ENCODE data around the gene FBXO4.
A peak's percentile ranks its signal among the peaks of the same experiment; 100 is the strongest.
"Not testable (repeated sequence)": the region's sequence is repeated elsewhere in the genome, so short reads cannot be mapped to it uniquely, and the experiment has no call there.

The FBXO4 gene

DNA sequence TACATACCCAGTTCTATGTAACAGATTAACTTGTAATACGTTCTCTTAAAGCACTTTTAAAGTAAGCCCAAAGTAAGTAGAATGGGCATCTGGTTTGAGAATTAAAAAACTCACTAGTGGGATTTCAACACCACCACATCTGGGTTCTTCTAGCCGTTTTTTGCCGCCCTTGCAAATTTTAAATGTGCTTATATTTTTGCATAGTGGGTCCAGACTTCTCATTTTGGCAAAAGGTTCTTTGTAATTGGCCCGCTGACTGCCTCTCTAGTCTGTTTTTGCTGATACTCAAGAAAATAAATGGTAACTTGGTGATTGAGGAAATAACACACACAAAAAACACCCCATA lies 582 bp upstream of the FBXO4 start:
- no peak overlapping the region for H3K27ac ChIP-seq (ENCODE audit: low read depth, low read length, severe bottlenecking)
- WGBS, 2 experiments (ENCODE audit: insufficient coverage in 2 of 2): no CpG with 5 or more reads among the region's 4 CpGs

GRCh38 chr5:41925555-41925951 lies 472 bp downstream of the FBXO4 start:
- H3K4me1 ChIP-seq (ENCODE audit: control insufficient read depth, insufficient read depth, low read length, poor library complexity, severe bottlenecking): no peaks in the 10 kb centered on the region
- H3K36me3 ChIP-seq (ENCODE audit: control insufficient read depth, insufficient read depth, low read length): peaks cover 10% of the 10 kb centered on the region
- H3K4me3 ChIP-seq (ENCODE audit: extremely low read depth, insufficient read depth, low read length, poor library complexity, severe bottlenecking): peak overlapping the region; percentile 28
- H3K27ac ChIP-seq (ENCODE audit: low read depth, low read length, severe bottlenecking): no peak overlapping the region
- H3K9me3 ChIP-seq (ENCODE audit: control insufficient read depth, low read length): no peaks in the 10 kb centered on the region
- 79 to 89% methylated on average over 13 to 18 of the region's 18 CpGs for WGBS, 2 experiments (ENCODE audit: insufficient coverage in 2 of 2)

More for the DNA sequence above, 582 bp upstream of the FBXO4 start:
- H3K4me1 ChIP-seq (ENCODE audit: control insufficient read depth, insufficient read depth, low read length, poor library complexity, severe bottlenecking): no peaks in the 10 kb centered on the region
- no peak overlapping the region for H3K4me3 ChIP-seq (ENCODE audit: extremely low read depth, insufficient read depth, low read length, poor library complexity, severe bottlenecking)
- peaks cover 20% of the 10 kb centered on the region for H3K36me3 ChIP-seq (ENCODE audit: control insufficient read depth, insufficient read depth, low read length)
- H3K9me3 ChIP-seq (ENCODE audit: control insufficient read depth, low read length): no peaks in the 10 kb centered on the region

DNA sequence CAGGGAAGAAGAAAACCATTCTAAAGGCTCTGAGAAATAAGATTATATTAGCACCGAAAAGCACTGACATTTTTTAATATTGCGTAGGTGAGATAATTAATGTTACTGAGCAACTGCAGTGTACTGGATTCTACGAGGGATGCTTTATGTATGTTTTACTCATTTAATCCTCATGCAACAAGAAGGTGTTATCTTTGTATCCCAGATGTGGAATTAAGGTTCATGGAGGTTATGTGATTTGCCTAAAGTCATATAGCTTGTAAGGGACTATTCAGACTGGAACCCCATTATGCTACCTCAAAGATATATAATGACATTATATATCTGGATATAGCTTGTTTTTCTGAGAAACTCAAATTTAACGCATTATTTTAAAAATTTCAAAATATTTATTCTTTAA lies 2.5 kb downstream of the FBXO4 start:
- Histone ChIP-seq H3K4me1 (ENCODE audit: control insufficient read depth, insufficient read depth, low read length, poor library complexity, severe bottlenecking) (no peaks in the 10 kb centered on the region), H3K36me3 (ENCODE audit: control insufficient read depth, insufficient read depth, low read length) (peaks cover 8% of the 10 kb centered on the region), H3K9me3 (ENCODE audit: control insufficient read depth, low read length) (no peaks in the 10 kb centered on the region), H3K27ac (ENCODE audit: low read depth, low read length, severe bottlenecking) (no peak overlapping the region), H3K4me3 (ENCODE audit: extremely low read depth, insufficient read depth, low read length, poor library complexity, severe bottlenecking) (no peak overlapping the region)
- WGBS, 2 experiments (ENCODE audit: insufficient coverage in 2 of 2): 90 to 100% methylated on average over 1 to 3 of the region's 4 CpGs

DNA sequence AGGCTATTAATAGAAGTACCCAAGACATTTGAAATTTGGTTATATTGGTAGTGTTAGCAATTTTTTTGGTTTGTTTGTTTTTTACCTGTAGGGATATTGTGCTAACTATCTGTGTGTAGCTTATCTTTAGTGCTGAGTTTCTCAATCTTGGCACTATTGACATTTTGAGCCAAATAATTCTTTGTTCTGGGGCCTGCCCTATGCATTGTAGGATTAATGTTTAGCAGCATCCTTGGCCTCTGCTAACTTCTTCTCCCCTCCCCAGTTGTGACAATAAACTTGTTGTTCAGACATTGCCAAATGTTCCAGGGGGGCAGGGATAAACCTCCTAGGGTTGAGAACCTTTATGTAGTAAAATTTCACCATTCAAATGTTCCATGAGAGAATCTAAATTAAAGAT lies 4.0 kb downstream of the FBXO4 start:
- no peaks in the 10 kb centered on the region for H3K36me3 ChIP-seq (ENCODE audit: control insufficient read depth, insufficient read depth, low read length)

GRCh38 chr5:41932770-41933169 lies 7.7 kb downstream of the FBXO4 start:
- Histone ChIP-seq H3K36me3 (ENCODE audit: control insufficient read depth, insufficient read depth, low read length) (no peaks in the 10 kb centered on the region), H3K4me1 (ENCODE audit: control insufficient read depth, insufficient read depth, low read length, poor library complexity, severe bottlenecking) (no peaks in the 10 kb centered on the region), H3K9me3 (ENCODE audit: control insufficient read depth, low read length) (no peaks in the 10 kb centered on the region), H3K4me3 (ENCODE audit: extremely low read depth, insufficient read depth, low read length, poor library complexity, severe bottlenecking) (no peak overlapping the region), H3K27ac (ENCODE audit: low read depth, low read length, severe bottlenecking) (no peak overlapping the region)
- no CpG with 5 or more reads among the region's 2 CpGs for WGBS, 2 experiments (ENCODE audit: insufficient coverage in 2 of 2)

More for the DNA sequence above, 4.0 kb downstream of the FBXO4 start:
- H3K4me1 ChIP-seq (ENCODE audit: control insufficient read depth, insufficient read depth, low read length, poor library complexity, severe bottlenecking): no peaks in the 10 kb centered on the region
- no peak overlapping the region for H3K27ac ChIP-seq (ENCODE audit: low read depth, low read length, severe bottlenecking)
- H3K4me3 ChIP-seq (ENCODE audit: extremely low read depth, insufficient read depth, low read length, poor library complexity, severe bottlenecking): no peak overlapping the region
- no peaks in the 10 kb centered on the region for H3K9me3 ChIP-seq (ENCODE audit: control insufficient read depth, low read length)

DNA sequence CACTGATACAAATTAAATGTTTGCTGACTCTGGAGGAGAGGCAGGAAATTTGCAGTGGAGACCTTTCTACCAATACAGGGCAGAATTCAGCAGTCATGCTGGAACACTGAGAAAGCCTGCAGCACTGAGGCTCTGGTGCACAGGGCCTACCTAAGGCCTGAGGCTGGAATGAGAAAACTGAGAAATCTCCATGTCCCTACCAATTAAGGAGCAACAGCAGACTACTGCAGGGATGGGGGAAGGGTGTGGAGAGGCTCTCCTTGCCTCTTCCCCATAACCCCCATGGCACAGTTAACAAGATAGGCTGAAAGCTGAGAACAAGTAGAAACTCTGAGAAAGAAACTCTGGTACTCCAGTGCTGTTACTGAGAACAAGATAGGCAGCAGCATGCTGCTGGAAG lies 10.5 kb downstream of the FBXO4 start:
- Histone ChIP-seq H3K4me3 (ENCODE audit: extremely low read depth, insufficient read depth, low read length, poor library complexity, severe bottlenecking) (no peak overlapping the region), H3K27ac (ENCODE audit: low read depth, low read length, severe bottlenecking) (no peak overlapping the region), H3K36me3 (ENCODE audit: control insufficient read depth, insufficient read depth, low read length) (no peaks in the 10 kb centered on the region), H3K9me3 (ENCODE audit: control insufficient read depth, low read length) (no peaks in the 10 kb centered on the region), H3K4me1 (ENCODE audit: control insufficient read depth, insufficient read depth, low read length, poor library complexity, severe bottlenecking) (no peaks in the 10 kb centered on the region)

- H3K9me3 ChIP-seq (ENCODE audit: control insufficient read depth, low read length): no peaks in the 10 kb centered on the region
- WGBS, 2 experiments (ENCODE audit: insufficient coverage in 2 of 2): 100% methylated on average over 1 of the region's 1 CpG; no CpG with 5 or more reads in 1 of the 2 experiments
Observed at GRCh38 chr5:41940641-41941040, 15.6 kb downstream of the FBXO4 start.

DNA sequence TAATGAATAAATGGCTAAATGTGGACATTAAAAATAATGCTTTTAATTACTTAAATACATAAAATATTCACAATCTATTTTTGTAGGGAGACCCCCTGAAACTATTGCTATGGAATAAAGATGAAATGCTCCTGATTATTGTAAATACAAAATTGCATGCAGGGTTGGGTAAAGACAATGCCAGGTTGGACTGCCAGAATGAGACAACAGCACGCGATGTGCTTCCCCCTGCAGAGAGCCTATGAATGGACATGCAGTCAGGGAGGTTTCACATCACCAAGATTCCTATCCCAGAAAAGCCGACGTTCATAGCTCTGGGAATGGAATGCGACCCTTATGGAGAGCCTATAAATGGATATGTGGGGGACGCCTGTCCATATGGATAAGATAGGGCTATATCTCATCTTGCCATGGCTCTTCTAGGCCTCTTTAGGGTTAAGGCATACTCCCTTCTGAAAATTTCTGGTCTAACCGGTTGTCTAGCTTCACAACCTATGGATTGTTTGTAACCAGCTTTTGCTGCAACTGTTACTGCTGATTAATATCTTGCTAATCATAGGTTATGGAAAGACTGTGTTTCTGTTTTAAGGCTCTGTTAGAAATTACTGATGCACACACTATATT lies 20.4 kb downstream of the FBXO4 start:
- not testable (repeated sequence) for H3K36me3 ChIP-seq (ENCODE audit: control insufficient read depth, insufficient read depth, low read length)
- WGBS, 2 experiments (ENCODE audit: insufficient coverage in 2 of 2): 73 to 80% methylated on average over 1 to 4 of the region's 7 CpGs

More at GRCh38 chr5:41940641-41941040, 15.6 kb downstream of the FBXO4 start:
- Histone ChIP-seq H3K4me1 (ENCODE audit: control insufficient read depth, insufficient read depth, low read length, poor library complexity, severe bottlenecking) (no peaks in the 10 kb centered on the region), H3K36me3 (ENCODE audit: control insufficient read depth, insufficient read depth, low read length) (no peaks in the 10 kb centered on the region), H3K27ac (ENCODE audit: low read depth, low read length, severe bottlenecking) (no peak overlapping the region), H3K4me3 (ENCODE audit: extremely low read depth, insufficient read depth, low read length, poor library complexity, severe bottlenecking) (no peak overlapping the region)

GRCh38 chr5:41951224-41951623 lies 26.1 kb downstream of the FBXO4 start:
- WGBS, 2 experiments (ENCODE audit: insufficient coverage in 2 of 2): 81 to 92% methylated on average over 2 to 3 of the region's 3 CpGs
- Histone ChIP-seq H3K27ac (ENCODE audit: low read depth, low read length, severe bottlenecking) (no peak overlapping the region), H3K4me1 (ENCODE audit: control insufficient read depth, insufficient read depth, low read length, poor library complexity, severe bottlenecking) (no peaks in the 10 kb centered on the region)

More for the DNA sequence above, 20.4 kb downstream of the FBXO4 start:
- not testable (repeated sequence) for H3K9me3 ChIP-seq (ENCODE audit: control insufficient read depth, low read length); H3K27ac ChIP-seq (ENCODE audit: low read depth, low read length, severe bottlenecking); H3K4me1 ChIP-seq (ENCODE audit: control insufficient read depth, insufficient read depth, low read length, poor library complexity, severe bottlenecking); H3K4me3 ChIP-seq (ENCODE audit: extremely low read depth, insufficient read depth, low read length, poor library complexity, severe bottlenecking)

GRCh38 chr5:41954286-41954685 lies 29.2 kb downstream of the FBXO4 start:
- no peaks in the 10 kb centered on the region for H3K36me3 ChIP-seq (ENCODE audit: control insufficient read depth, insufficient read depth, low read length)
- no CpG with 5 or more reads among the region's 1 CpG for WGBS, 2 experiments (ENCODE audit: insufficient coverage in 2 of 2)
- H3K9me3 ChIP-seq (ENCODE audit: control insufficient read depth, low read length): no peaks in the 10 kb centered on the region
- no peak overlapping the region for H3K4me3 ChIP-seq (ENCODE audit: extremely low read depth, insufficient read depth, low read length, poor library complexity, severe bottlenecking)
- H3K4me1 ChIP-seq (ENCODE audit: control insufficient read depth, insufficient read depth, low read length, poor library complexity, severe bottlenecking): no peaks in the 10 kb centered on the region
- no peak overlapping the region for H3K27ac ChIP-seq (ENCODE audit: low read depth, low read length, severe bottlenecking)

More at GRCh38 chr5:41951224-41951623, 26.1 kb downstream of the FBXO4 start:
- no peak overlapping the region for H3K4me3 ChIP-seq (ENCODE audit: extremely low read depth, insufficient read depth, low read length, poor library complexity, severe bottlenecking)
- H3K9me3 ChIP-seq (ENCODE audit: control insufficient read depth, low read length): no peaks in the 10 kb centered on the region
- no peaks in the 10 kb centered on the region for H3K36me3 ChIP-seq (ENCODE audit: control insufficient read depth, insufficient read depth, low read length)

DNA sequence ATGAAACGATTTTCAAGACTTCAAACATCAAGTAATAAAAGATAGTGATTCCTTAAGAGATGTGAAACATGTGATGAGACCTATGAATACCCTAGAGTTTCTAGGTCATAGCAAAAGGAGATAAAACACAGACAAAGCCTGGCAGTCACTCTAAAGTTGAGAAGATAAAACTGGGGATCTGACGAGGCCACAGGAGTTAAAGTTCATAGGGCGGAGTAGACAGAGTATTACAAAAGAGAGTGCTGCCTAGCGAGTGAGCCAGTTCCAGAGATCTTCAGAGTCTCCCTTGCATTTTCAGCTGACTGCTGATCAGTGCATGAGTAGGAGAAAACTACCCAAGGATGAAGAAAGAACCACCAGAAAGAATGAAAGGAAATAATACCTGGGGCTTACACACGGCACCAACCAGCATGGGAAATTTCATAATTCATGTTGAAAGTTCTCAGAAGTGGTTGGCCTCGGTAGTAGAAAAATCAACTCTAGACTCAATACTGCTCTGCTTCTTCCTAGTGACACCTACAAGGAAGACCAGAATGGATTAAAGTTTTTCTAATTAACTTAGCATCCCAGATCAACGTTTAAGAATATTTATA lies 30.4 kb downstream of the FBXO4 start:
- WGBS, 2 experiments (ENCODE audit: insufficient coverage in 2 of 2): 75 to 86% methylated on average over 4 to 5 of the region's 7 CpGs
- H3K4me3 ChIP-seq (ENCODE audit: extremely low read depth, insufficient read depth, low read length, poor library complexity, severe bottlenecking): no peak overlapping the region
- no peak overlapping the region for H3K27ac ChIP-seq (ENCODE audit: low read depth, low read length, severe bottlenecking)
- H3K9me3 ChIP-seq (ENCODE audit: control insufficient read depth, low read length): no peaks in the 10 kb centered on the region
- H3K36me3 ChIP-seq (ENCODE audit: control insufficient read depth, insufficient read depth, low read length): no peaks in the 10 kb centered on the region
- H3K4me1 ChIP-seq (ENCODE audit: control insufficient read depth, insufficient read depth, low read length, poor library complexity, severe bottlenecking): no peaks in the 10 kb centered on the region
